ENCODE results near the gene ARHGEF26.

The ARHGEF26 gene

GRCh38 chr3:154235330-154235729, 114.1 kb downstream of the ARHGEF26 start:
- TF ChIP-seq CTCF (IDR thresholded peaks at IDR 0.05; ENCODE audit: insufficient read depth, missing control alignments): no peak
- FAIRE-seq (no peak), DNase-seq (ENCODE audit: insufficient read length, low spot score) (no peak)

GRCh38 chr3:154236331-154236730, 115.1 kb downstream of the ARHGEF26 start:
- no peak for FAIRE-seq
- no peak for TF ChIP-seq CTCF (IDR thresholded peaks at IDR 0.05; ENCODE audit: insufficient read depth, missing control alignments)

GRCh38 chr3:154240235-154240634, 119.0 kb downstream of the ARHGEF26 start:
- TF ChIP-seq CTCF (IDR thresholded peaks at IDR 0.05; ENCODE audit: insufficient read depth, missing control alignments): no peak
- DNase-seq (ENCODE audit: insufficient read length, low spot score) (no peak), FAIRE-seq (no peak)

More at GRCh38 chr3:154236331-154236730, 115.1 kb downstream of the ARHGEF26 start:
- no peak for DNase-seq (ENCODE audit: insufficient read length, low spot score)

GRCh38 chr3:154241496-154241895, 120.3 kb downstream of the ARHGEF26 start:
- TF ChIP-seq CTCF (IDR thresholded peaks at IDR 0.05; ENCODE audit: insufficient read depth, missing control alignments): no peak
- FAIRE-seq (no peak), DNase-seq (ENCODE audit: insufficient read length, low spot score) (no peak)

GRCh38 chr3:154242766-154243165, 121.6 kb downstream of the ARHGEF26 start:
- no peak for FAIRE-seq

GRCh38 chr3:154243353-154243752, 122.2 kb downstream of the ARHGEF26 start:
- TF ChIP-seq CTCF (IDR thresholded peaks at IDR 0.05; ENCODE audit: insufficient read depth, missing control alignments): no peak
- FAIRE-seq (no peak), DNase-seq (ENCODE audit: insufficient read length, low spot score) (no peak)

More at GRCh38 chr3:154242766-154243165, 121.6 kb downstream of the ARHGEF26 start:
- DNase-seq (ENCODE audit: insufficient read length, low spot score): no peak
- no peak for TF ChIP-seq CTCF (IDR thresholded peaks at IDR 0.05; ENCODE audit: insufficient read depth, missing control alignments)

GRCh38 chr3:154244644-154245043, 123.5 kb downstream of the ARHGEF26 start:
- no peak for TF ChIP-seq CTCF (IDR thresholded peaks at IDR 0.05; ENCODE audit: insufficient read depth, missing control alignments)
- no peak for DNase-seq (ENCODE audit: insufficient read length, low spot score)
- no peak for FAIRE-seq

Measured in D721Med (cell line).